ENCODE data around the gene HOXD4.
A peak's percentile ranks its signal among the peaks of the same experiment; 100 is the strongest.

The HOXD4 gene

DNA sequence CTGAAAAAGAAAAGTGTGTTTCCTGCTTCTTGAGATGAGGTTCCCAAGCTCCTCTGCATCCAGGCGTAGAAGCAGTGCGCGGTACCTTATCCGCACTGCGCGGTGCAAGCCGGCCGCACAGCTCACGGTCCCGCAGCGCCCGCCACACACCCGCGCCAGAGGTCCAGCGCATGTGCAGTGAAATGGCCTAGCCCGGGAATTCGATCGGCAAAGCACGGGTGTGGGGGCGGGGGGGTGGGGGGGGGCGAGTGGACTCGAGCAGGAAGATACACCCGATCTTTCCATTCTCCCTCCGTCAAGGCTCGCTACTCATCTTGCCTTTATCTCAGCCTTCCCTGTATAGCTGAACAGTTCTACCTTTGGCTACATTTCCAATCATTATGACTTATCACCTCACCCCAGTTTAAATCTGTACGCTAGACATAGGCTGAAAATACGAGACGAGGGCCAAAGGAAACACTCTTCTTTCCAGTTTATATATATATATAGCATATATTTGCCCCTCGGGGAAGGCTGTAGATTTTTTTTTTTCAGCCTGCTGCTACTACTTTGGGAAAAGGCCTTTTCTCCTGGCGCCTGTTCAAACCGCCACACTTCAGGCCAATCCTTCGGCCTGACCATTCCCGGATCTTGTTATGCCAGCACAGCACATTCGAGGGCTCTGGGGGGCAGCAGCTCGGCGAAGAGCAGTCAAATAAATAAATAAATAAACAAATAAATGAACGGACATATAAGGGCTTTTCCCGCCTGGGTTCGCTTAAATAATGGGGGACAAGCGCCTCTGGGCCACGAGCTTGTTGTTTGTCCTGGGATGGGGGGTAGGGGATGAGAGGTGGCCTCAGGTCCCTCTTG, 11.5 kb upstream of the HOXD4 start:
- no peak for DNase-seq (ENCODE audit: low read depth)

DNA sequence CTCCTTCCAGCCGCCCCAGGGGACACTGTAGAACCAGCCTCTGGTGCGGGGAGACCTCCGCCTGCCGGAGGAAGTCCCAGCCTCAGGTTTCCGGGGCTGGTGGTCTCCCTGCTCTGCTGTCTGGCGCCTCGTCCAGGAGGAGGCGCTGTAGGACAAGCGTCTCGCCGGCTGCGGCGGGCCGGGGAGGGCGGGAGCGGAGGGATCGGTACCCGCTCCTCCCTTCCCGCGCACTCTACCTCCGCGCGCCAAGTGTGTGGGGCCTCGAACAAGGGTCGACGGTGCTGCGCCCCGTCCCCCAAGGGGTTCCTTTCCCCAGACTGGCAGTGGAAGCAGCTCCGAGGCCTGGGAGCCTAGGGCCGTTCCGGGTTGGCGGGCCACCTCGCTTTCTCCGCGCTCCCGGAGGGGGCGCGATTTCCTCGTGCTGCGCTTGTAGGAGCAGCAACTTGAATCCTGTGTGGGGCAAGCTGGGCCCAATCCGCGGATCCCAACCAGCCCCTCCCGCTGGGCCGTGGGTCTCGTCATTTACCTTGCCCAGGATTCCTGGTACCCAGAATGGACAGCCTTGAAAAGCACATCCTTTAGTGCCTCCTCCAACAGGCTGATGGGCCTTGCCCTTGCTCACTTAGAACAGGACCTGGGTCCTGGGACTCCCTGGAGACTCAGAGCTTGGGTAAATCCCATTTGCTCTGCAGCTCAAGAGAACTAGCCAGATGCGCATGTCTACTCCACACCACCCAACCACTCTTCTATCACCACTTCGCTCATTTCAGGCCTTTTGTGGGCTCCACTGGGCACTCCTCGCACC, 10.6 kb upstream of the HOXD4 start:
- peak; percentile 41 for DNase-seq (ENCODE audit: low read depth)

DNA sequence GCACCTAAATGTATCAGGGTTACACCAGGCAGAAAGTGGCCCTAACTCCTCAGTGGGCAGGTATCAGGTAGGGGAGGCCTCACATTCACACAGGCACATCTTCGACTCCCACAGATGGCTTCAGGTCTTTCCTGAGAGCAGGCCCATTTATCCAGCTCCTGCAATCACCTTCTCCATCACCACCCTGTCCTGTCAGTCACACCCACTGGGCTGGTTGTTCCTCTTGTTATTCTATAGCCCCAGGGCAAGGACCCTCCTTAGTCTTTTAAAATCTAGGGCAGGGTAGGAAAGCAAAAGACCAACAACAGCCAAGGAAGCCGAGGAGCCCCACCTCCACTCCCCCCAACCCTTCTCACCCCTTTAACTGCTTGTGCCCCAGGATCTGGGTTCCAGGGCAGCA, 9.1 kb upstream of the HOXD4 start:
- DNase-seq (ENCODE audit: low read depth), result no peak

- no peak for DNase-seq (ENCODE audit: low read depth)
These were observed 6.0 kb upstream of the HOXD4 start for GRCh38 chr2:176145085-176145969.

- DNase-seq (ENCODE audit: low read depth), result no peak
These were observed 5.2 kb upstream of the HOXD4 start for GRCh38 chr2:176146101-176146500.

DNA sequence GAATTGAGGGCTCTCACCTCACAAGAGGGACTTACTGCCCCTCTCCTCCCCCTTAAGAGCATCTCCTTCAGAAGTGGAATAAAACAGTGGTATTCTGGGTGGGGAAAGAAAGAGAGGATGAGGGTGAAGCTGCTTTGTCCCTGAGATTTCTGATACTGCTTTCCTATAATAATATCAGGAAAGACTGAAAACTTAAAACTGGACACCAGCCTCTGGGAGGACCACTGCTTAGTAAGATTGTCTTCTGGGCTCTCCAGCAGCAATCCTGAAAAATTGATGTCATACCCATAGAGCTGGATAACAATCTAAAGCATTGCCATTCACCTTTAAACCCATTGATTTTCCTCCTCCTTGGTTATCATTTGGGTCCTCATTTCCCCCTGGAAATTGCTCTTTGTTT, 4.7 kb upstream of the HOXD4 start:
- DNase-seq (ENCODE audit: low read depth), result no peak

DNA sequence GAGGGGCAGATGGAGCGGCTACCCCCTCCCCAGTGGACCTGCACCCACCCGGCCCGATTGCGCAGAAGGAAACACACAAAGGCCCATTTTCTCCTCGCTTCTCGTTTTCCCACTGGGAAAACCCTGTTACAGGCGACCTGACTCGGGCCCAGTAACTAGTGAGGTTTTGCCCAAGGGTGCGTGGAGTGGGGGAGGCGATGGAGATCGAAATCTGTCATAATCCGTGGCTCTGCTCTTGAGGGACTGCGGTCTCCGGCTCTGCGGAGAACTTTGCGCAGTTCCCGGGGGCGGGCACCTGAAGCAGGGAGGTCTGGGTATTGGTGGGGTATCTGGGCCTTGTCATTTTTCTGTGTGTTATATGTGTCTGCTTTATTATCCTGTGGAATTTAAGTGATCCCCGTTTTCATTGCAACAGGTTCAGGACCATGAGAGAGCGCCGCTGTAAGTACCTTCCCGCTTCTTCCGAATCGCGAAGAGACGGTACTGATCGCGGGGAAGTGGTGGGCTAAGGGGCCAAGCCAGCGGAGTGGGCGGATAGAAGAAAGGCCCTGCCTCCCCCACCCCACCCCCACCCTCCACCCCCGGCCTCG, 4.0 kb upstream of the HOXD4 start:
- DNase-seq (ENCODE audit: low read depth), result no peak

DNA sequence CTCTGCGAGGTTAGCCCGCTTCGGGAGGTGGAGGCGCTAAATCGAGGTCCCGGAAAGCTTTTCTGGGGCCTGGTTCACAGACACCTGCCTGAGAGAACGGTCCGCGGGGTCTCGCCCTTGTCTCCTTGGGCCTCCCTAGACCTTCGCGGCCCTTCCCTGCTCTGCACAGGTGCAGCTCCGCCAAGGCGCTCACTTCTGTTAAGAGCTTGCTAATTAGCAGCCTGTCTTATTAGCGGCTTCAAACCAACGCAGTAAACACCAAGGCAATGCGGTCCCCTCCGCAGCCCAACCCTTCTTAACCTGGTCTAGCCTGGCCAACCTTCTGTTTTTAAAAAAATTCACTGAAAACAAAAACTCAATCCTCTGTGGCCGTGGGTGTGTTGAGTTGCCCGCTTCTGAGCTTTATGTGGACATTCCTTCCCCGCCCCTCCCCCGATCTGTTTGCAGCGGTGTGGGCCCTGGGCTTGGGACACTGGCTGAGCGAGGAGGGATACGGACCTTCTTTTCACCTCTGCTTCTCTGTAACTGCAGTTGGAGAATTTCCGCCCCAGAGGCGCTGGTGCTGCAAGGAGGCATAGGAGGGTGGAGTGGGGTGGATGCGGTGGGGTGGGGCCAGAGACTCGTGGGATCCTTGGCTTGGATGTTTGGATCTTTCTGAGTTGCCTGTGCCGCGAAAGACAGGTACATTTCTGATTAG, 3.4 kb upstream of the HOXD4 start:
- DNase-seq (ENCODE audit: low read depth), result no peak

- DNase-seq (ENCODE audit: low read depth), result no peak
These were observed 2.5 kb upstream of the HOXD4 start for GRCh38 chr2:176148751-176149421.

- no peak for DNase-seq (ENCODE audit: low read depth)
These were observed 1.8 kb upstream of the HOXD4 start for GRCh38 chr2:176149481-176149938.

DNA sequence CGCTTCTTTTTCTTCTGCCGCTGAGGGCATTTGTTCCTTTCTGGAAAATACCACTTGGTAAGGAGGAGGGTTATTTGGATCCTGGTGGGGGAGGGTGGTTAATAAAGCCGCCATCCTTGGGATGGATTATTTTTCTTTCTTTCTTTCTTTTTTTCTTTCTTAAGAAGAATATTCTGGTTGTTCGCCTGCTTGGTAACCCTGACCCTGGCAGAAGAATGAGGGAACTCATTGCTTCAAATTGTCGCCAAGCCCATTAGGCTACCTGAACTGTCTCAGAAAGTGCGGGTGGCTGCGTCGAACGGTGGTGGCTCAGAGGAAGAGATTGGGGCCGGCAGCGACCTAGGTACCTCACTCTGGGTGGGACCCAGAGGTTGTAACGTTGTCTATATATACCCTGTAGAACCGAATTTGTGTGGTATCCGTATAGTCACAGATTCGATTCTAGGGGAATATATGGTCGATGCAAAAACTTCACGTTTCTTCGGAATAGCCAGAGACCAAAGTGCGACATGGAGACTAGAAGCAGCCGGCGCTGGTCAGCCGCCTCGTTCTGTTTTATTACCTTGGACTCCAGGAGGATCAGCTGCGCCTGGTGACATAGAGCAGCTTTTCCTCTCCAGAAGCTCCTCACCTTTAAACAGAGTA, 1.3 kb upstream of the HOXD4 start:
- DNase-seq (ENCODE audit: low read depth), result no peak

DNA sequence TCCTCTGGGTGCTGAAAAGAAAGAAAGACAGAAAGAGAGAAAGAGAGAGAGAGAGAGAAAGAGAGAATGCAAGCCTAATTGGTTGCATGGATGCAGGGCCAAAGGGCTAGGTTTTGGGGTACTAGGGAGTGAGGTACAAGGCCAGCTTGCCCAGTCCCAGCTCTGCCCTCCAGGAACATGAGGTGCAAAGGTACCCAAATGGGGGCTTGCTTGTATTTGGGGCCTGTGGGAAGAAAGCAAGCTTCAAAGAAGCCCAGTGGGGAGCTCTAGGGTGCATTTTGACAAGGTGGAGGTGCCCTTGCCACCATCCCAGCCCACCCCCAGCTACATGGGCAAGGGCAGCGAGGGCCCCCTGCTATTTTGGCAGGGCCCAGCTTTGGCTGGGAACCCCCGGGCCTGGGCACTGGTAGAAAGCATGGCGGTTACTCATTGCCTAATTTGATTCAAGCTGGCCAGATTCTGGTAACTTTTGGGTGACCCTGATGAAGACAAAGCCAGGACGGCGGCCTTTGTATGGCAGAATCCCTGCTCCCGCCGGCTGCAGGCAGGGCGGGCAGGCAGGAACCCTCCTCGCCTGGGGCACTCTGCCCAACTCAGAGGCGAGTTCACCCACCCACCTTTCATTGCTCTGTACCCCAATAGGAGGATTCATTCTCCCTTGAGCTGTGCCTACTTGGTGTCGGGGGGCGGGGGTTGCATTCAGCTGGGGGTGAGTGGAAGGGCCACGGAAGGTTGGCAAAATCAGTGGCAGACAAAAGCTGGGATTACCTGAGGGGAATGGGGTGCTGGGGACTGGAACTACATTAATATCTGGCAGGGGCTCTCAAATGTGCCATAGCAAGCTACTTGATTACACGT, 537 bp upstream of the HOXD4 start:
- no peak for DNase-seq (ENCODE audit: low read depth)

DNA sequence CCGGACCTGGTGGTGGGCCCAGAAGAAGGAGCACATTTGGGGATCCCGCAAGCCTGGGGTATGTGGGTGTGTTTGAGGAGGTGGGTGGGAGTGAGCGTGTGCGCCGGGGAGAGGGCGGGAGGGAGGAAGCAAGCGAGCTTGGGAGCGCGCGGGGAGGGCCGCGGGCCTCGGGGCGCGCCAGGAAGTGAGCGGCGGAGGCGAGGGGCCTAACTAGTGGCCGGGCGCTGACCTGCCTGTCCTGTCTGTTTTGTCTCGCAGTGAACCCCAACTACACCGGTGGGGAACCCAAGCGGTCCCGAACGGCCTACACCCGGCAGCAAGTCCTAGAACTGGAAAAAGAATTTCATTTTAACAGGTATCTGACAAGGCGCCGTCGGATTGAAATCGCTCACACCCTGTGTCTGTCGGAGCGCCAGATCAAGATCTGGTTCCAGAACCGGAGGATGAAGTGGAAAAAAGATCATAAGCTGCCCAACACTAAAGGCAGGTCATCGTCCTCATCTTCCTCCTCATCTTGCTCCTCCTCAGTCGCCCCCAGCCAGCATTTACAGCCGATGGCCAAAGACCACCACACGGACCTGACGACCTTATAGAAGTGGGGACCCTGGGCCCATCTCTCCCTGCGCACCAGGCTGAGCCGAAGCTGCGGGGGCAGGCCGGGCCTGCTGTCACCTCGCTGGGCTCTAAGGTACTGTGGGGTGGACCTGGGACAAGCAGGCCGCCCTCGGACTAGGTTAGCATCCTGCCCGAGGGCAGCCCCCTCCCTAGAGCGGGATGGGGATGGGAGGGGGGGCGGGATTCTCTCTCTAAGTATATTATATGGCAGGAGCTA, 1.2 kb downstream of the HOXD4 start:
- no peak for DNase-seq (ENCODE audit: low read depth)

DNA sequence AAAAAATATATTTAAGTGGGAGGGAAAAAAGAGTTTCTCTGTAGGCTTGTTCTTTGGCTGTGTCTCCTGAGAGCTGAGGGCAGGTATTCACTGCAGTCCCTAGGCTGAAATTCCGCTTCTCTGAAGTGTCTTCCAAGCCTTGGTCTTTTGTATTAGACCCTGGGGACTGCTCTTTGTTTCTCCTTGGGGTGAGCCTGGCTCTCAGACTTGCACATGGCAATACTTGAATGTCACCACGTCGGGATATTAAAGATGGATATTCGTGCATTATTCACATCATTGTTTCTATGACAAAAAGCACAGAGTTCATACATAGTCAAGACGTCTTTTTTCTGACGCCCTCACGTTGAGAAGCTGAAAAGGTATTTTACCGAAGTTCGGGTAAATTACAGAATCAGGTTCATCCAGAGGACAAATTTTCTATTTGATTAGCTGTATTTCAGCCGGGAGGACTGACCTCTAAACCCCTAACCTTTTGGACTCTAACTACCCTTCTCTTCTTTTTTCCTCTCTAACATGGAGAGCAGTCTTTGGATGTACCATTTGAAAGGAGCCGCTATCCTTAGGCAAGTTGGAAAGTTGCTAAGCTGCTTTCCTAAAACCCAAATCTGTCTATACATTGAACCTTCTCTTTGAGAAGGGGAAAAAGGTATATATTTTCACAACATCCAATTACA, 3.4 kb downstream of the HOXD4 start:
- no peak for DNase-seq (ENCODE audit: low read depth)

DNA sequence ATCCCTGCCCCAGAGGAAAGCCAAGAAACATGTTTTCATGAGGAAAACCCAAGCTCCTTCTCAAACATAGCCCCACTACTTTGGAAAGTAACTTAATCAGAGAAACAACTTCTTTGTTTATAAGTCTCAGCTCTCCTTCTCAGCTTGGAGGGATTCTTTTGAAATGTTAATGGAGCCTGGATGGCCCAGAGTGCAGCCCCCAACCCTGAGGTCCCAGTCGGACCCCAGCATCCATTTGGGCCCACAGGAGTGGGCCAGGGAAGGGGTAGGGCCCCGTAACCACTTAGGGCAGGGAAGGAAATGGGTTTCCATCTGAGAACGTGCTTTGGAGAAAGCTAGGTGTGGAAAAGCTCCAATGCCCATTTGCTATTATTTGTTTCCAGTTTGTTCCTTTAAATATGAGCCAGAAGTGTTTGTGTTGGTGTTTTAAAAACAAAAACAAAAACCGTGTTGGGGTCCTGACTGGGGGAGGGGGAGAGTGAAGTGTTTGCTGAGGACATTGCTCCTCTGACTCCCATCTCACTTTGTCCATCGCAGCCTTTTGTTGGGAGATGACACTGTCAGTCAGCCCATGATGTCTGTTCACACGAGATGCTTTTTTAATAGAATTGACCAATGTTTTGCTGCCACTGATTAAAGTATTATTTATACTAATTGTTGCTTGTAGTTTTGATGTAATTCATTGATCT, 4.2 kb downstream of the HOXD4 start:
- no peak for DNase-seq (ENCODE audit: low read depth)

GRCh38 chr2:176156301-176156806, 5.0 kb downstream of the HOXD4 start:
- no peak for DNase-seq (ENCODE audit: low read depth)
